Stromal cell of bone marrow (primary cell): ENCODE data around the gene CRACR2B.
A peak's percentile ranks its signal among the peaks of the same experiment; 100 is the strongest.

Source experiments
- DNase-seq: peaks from one replicate; pipeline ENCODE4 v3.0.0-alpha.2; 2012; ENCODE audit warnings: low read depth

CRACR2B gene

GRCh38 chr11:839875-840617, 12.3 kb downstream of the CRACR2B start:
- DNase-seq, result no peak

GRCh38 chr11:841981-842369, 14.3 kb downstream of the CRACR2B start:
- DNase-seq, result no peak

- peak; percentile 75 for DNase-seq
Observed at GRCh38 chr11:842370-843002, 14.8 kb downstream of the CRACR2B start, which contains the start of the genes POLR2L and TSPAN4. Gene POLR2L (minus strand): TSS chr11:842529. CDS start chr11:842508, 21 bp downstream. Gene TSPAN4 (plus strand): TSS chr11:842852. CDS start chr11:850305, 7,453 bp downstream.

- DNase-seq, result no peak
Observed at GRCh38 chr11:843086-843734, 15.5 kb downstream of the CRACR2B start.

- DNase-seq, result peak; percentile 92
Observed at GRCh38 chr11:843818-844692, 16.3 kb downstream of the CRACR2B start.

GRCh38 chr11:844693-845644, 17.2 kb downstream of the CRACR2B start:
- DNase-seq, result peak; percentile 92

- DNase-seq, result no peak
Observed at GRCh38 chr11:845872-846495, 18.3 kb downstream of the CRACR2B start.

GRCh38 chr11:846496-847098, 18.9 kb downstream of the CRACR2B start:
- no peak for DNase-seq

- DNase-seq, result no peak
Observed at GRCh38 chr11:847876-848275, 20.2 kb downstream of the CRACR2B start.

- DNase-seq, result no peak
Observed at GRCh38 chr11:848380-848931, 20.7 kb downstream of the CRACR2B start.

GRCh38 chr11:849104-849824, 21.5 kb downstream of the CRACR2B start:
- DNase-seq, result no peak

- DNase-seq, result no peak
Observed at GRCh38 chr11:849951-850774, 22.4 kb downstream of the CRACR2B start.

GRCh38 chr11:850775-851763, 23.4 kb downstream of the CRACR2B start:
- no peak for DNase-seq

GRCh38 chr11:852762-853161, 25.0 kb downstream of the CRACR2B start:
- DNase-seq, result no peak

GRCh38 chr11:853682-854448, 26.1 kb downstream of the CRACR2B start:
- no peak for DNase-seq
